ENCODE measurements around the gene LDLRAP1.

DNA sequence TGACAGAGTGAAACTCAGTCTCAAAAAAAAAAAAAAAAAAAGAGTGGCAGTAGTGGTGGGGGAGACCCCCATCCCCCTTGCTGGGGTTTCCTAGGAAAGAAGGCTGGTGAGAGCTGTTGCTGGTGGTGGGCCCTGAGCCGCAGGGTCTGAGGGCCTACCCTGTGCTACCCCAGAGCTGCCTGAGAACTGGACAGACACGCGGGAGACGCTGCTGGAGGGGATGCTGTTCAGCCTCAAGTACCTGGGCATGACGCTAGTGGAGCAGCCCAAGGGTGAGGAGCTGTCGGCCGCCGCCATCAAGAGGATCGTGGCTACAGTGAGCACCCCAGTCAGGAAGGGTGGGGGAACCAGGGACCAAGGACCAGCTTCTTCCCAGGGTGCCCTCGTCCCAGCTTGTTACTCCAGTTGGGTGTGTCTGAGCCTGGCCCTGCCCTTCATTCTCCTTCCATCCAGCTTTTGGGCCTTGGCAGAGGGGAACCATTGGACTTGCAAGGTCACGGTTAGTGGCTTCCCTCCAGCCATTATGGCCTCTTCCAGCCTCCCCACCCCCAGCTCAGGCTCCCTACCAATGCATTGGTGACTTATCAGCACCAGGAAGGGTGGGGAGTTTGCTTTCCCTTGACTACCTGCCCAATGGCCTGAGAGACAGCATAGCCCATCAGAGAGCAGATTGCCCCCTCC is 10.5 kb downstream of the LDLRAP1 start:
- TF ChIP-seq POLR2AphosphoS5 (IDR thresholded peaks at IDR 0.05; ENCODE audit: insufficient read depth, low read depth, low read length) (no peak), MAX (IDR thresholded peaks at IDR 0.05; ENCODE audit: insufficient read depth, insufficient read length) (no peak)
- TF ChIP-seq, protein P1, sequence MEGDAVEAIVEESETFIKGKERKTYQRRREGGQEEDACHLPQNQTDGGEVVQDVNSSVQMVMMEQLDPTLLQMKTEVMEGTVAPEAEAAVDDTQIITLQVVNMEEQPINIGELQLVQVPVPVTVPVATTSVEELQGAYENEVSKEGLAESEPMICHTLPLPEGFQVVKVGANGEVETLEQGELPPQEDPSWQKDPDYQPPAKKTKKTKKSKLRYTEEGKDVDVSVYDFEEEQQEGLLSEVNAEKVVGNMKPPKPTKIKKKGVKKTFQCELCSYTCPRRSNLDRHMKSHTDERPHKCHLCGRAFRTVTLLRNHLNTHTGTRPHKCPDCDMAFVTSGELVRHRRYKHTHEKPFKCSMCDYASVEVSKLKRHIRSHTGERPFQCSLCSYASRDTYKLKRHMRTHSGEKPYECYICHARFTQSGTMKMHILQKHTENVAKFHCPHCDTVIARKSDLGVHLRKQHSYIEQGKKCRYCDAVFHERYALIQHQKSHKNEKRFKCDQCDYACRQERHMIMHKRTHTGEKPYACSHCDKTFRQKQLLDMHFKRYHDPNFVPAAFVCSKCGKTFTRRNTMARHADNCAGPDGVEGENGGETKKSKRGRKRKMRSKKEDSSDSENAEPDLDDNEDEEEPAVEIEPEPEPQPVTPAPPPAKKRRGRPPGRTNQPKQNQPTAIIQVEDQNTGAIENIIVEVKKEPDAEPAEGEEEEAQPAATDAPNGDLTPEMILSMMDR (IDR thresholded peaks at IDR 0.05; ENCODE audit: extremely low read depth in 1 of 2, insufficient read depth in 1 of 2, low read depth in 1 of 2, low read length in 2 of 2): no peak

Data from endothelial cell of umbilical vein (primary cell).